HG02759 (cell line): ENCODE measurements around the gene CHN2.

ENCODE experiments used
- ATAC-seq: cut with Tn5 transposase; IDR thresholded peaks from one replicate; pipeline ENCODE4 v1.9.1; 2021; ENCODE audit warnings: mild to moderate bottlenecking, moderate library complexity; ENCODE audit not compliant: unreplicated experiment

The CHN2 gene

DNA sequence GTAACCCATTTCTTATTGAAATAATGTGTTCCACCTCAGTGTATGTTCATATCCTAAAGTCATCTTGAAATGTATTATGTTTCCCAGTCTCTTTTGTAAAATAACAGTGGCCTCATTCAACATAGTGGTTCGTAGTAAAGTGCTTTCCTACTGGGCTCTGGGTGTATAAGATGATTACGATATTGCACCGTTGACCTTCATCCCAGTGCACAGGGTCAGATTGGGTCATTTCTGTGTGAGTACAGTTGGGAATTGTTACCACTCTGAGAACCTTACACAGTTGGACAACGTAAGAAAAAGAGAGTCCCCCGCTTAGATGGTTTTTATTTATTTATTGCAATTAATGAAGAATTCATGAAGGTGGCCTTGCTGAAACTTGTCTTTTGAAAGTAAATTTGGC is 135.6 kb downstream of the CHN2 start:
- ATAC-seq = no peak

DNA sequence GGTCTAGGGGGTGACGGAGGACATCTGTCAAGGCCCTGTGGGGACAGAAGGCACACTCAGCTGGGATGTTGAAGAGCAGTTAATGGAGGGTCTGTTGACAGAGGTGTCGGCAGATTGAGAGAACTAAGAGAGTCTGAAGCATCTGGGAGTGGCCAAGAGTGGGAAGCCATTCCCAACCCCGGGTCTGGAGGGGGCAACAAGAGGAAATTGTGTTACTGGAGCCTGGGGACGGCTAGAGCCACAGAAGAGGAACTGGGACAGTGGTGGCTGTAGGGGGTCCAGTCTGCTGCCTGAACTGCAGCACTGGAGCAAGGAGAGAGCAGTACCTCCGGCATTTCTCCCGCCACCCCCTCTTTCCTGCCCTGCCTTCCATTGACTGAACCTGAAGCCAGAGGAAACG is 136.6 kb downstream of the CHN2 start:
- ATAC-seq = no peak

GRCh38 chr7:29332042-29332811 is 137.7 kb downstream of the CHN2 start:
- no peak for ATAC-seq

GRCh38 chr7:29332875-29333855 is 138.6 kb downstream of the CHN2 start:
- no peak for ATAC-seq

- ATAC-seq = no peak
These were observed 140.9 kb downstream of the CHN2 start for GRCh38 chr7:29335188-29336083.

- ATAC-seq = no peak
These were observed 143.1 kb downstream of the CHN2 start for GRCh38 chr7:29337546-29338116.

DNA sequence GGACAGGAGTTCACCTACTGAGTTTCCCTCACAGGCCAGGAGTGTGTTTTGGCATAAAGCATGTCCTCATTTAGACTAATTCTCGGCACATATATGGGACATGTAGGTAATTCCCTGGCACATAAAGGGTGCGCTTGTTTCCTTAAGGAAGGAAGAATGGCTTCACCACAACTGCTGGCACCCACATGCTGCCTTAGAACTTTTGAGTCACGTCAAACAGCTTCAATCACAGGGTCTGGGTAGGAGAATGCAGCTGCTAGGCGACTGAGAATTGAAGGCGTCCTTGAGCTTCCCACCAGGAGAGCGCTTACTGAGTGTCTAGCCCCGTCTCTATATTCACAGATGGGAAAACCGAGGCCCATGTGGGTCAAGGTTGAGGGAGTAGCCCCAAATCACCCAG is 146.1 kb downstream of the CHN2 start:
- no peak for ATAC-seq

- ATAC-seq = no peak
These were observed 146.6 kb downstream of the CHN2 start for GRCh38 chr7:29341156-29341555.

GRCh38 chr7:29342761-29343160 is 148.2 kb downstream of the CHN2 start:
- no peak for ATAC-seq

DNA sequence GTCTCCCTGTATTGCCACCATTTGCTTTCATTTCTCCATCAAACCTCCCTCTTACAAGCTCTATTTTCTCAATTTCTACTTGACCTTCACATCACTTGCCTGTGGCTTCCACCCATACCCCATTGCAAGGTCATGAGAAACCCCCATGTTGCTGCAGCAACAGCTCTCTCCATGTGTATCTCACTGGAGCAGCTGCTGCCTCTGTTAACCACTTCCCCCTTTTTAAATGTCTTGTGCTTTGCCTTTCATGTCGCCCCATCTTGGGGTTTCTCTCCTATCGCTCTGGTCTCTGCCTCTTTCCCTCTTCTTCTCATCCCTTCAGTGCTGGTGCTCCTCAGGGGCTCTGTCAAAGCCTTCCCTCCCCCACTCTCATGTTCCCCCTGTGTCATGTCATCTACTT is 148.8 kb downstream of the CHN2 start:
- ATAC-seq = no peak

GRCh38 chr7:29344334-29344978 is 149.9 kb downstream of the CHN2 start:
- ATAC-seq = no peak

- ATAC-seq = no peak
These were observed 151.0 kb downstream of the CHN2 start for GRCh38 chr7:29345590-29345989.

- ATAC-seq = no peak
These were observed 151.8 kb downstream of the CHN2 start for GRCh38 chr7:29346231-29346978.

DNA sequence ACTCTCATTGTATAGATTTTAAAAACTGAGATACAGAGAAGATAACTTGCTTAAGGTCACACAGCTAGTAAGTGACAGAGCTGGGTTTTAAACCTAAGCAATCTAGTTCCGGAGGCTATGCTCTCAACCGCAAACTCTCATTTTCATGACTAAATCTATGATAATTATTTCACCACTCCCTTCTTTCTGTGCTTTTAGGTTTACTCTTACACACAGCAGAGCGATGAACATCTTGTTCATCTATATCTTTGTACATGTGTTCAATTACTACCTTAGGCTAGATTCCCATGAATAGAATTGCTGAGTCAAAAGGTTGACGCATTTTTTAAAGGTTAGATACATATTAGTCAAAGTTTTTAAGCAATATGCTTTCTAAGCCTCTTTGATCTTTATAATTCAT is 154.8 kb downstream of the CHN2 start:
- no peak for ATAC-seq

DNA sequence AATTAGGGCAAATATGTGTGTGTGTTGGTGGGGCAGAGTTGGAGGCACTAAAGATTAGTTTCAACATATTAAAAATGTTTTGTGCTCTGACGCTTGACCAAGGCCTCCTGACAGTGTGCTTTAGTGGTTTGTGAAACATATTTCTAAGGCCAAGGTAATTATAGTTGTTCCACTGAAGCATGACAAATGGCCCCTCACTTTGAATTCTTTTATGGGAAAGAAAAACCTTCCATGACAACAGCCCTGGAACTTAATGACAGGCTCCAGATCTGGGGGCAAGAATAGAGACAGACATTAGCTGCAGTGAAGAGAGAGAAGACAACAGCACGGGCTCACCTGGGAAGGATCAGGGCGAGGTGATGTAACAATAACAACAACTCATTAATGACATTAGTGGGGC is 155.8 kb downstream of the CHN2 start:
- ATAC-seq = no peak

DNA sequence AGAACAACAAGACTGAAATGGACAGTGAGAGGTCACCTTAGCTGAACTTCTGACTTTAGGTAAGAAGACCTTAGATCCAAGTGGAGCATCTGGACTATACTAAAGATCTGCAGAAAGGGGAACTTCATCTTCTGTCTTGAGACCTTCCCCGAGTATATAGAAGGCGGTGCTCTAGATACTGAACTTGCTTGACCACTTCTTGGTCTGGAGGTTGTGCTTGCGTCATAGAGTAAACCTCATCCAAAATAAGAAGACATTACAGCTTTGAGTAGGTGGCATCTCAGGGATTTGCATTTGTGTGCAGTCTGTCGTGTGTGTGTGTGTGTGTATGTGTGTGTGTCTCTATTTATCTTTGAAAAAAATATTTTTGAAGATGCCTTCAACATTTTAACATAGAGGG is 157.5 kb downstream of the CHN2 start:
- ATAC-seq = no peak

GRCh38 chr7:29353810-29354209 is 159.2 kb downstream of the CHN2 start:
- no peak for ATAC-seq

DNA sequence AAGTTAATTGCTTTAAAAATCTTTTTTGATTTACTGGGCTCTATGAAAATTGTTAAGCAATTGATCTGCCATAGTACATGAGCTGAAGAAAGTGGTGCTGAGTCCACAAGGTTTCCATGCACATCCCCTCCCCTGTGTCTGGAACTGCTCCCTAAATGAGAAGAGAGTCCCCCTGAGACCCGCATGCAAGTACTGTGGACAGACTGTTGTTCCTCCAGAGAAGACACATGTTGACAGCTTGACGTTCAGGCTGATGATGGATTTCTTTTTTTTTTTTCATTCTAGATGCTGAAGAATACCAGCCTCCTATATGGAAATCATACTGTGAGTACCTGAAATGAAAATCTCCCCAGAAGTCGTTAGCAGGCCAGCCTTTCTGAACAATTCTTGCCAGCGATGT is 159.8 kb downstream of the CHN2 start:
- no peak for ATAC-seq

DNA sequence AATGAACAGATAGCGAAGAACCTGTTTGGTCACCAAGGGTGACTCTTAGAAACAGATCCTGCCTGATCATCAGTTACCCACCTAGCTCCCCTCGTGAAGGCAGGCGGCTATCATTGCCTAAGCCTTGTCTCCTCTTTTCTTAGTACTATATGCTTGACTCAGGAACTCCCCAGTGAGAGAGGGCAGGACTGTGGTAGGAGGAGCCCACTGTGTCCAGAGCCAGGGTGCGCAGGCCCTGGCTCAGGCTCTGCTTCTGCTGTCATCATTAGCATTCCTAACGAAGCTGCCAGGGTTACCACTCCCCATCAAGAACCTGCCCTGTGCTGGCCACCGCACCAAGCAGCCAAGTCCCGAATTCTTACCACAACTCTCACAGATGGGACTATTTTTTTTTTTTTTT is 160.8 kb downstream of the CHN2 start:
- no peak for ATAC-seq
